Testis (tissue), 3 donors: Measurements from ENCODE around the gene GADD45GIP1. TPM values are rescaled to one million over a fixed set of nuclear protein-coding genes. Genes with fewer than 3 reads are reported as not detected.

Source experiments
- DNase-seq: peaks from one replicate; pipeline ENCODE4 v3.0.0-alpha.2; 2019
- H3K27ac ChIP-seq, 2 donors: fragments of 200-600 bp; sonication (generic); one replicate each; pipeline ENCODE4 v1.5.1; 2019
- H3K27me3 ChIP-seq: fragments of 200-600 bp; sonication (generic); one replicate; pipeline ENCODE4 v1.5.1; 2019
- H3K36me3 ChIP-seq: fragments of 200-600 bp; sonication (generic); one replicate; pipeline ENCODE4 v1.5.1; 2017; ENCODE audit warnings: low read depth; ENCODE audit errors: missing control alignments
- H3K4me1 ChIP-seq: fragments of 200-600 bp; sonication (generic); one replicate; pipeline ENCODE4 v1.5.1; 2019
- H3K4me3 ChIP-seq, 2 donors: fragments of 200-600 bp; sonication (generic); one replicate each; pipeline ENCODE4 v1.5.1; 2017 to 2019
- H3K9me3 ChIP-seq: fragments of 200-600 bp; sonication (generic); one replicate; pipeline ENCODE4 v1.5.1; 2017
- POLR2A ChIP-seq: fragments of 450-650 bp; IDR thresholded peaks from one replicate; pipeline ENCODE4 v1.6.1; 2017; ENCODE audit warnings: antibody characterized with exemption, mild to moderate bottlenecking, moderate library complexity
- WGBS, 2 donors: methylation state at CpG; one replicate each; pipeline ENCODE4 v1.1.5; 2018; 5-methylcytosine and 5-hydroxymethylcytosine counted together
- intact Hi-C: fragments of 100-400 bp; cut with DNase I; formaldehyde crosslinking; loops from one replicate; pipeline ENCODE4 v1.15.1; 2023; ENCODE audit warnings: low total_unique reads
- polyA plus RNA-seq: library from polyadenylated mRNA; stranded (reverse); fragments of 350-450 nt; fragmentation: Illumina TruSeq; extraction: RNeasy Lipid Tissue Mini Kit (QIAGEN cat#74804); gene quantifications from one replicate; pipeline ENCODE4 v1.2.3, GENCODE V29; 2014; ENCODE audit warnings: low read depth, low replicate concordance; ENCODE audit not compliant: insufficient read depth
- total RNA-seq, 2 donors: library from RNA; depleted of rRNA; stranded (reverse); fragments of >200 nt; gene quantifications; one replicate each; pipeline ENCODE4 v1.2.3, GENCODE V29; 2016
- TF ChIP-seq, protein P1 (sequence below), 3 experiments: fragments of 450-650 bp in 2 of 3; fragments of 200-600 bp in 1 of 3; sonication (generic) in 1 of 3; IDR thresholded peaks; one replicate each; pipeline ENCODE4 v1.5.1; 2016 to 2019; ENCODE audit warnings: antibody characterized with exemption in 3 of 3, mild to moderate bottlenecking in 2 of 3, moderate library complexity in 1 of 3

GADD45GIP1 gene
- total and polyA plus RNA-seq, 3 donors from 2014 or later = 21.6 to 39.8 (median 32.2) TPM

DNA sequence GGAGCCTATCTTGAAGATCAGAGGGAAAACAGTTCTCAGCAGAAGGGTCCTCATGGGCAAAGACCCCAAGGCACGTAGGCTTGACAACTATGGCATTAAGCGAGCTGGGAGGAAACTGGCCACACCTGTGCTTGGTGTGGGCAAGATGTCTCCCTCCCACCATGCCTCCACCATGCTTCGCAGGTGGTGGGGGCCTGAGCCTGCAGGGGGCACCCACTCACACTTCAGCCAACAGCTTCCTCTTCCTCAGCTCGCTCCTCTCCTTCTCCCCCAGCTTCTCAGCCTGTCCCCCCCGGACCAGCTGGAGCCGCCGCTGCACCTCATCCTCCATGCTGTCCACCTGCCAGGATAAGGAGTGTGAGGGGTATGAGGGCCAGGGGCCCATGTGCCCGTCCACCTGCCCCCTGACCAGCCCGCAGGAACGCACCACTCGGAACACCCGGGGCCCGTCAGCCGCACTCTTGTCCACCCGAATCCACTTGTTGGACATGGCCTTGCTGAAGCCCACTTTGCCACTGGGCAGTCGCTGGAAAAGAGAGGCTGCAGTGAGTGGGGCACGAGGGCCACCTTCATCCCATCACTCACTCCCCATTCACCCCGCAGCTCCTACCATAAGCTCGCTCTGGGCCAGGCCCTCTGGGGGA is 26.9 kb downstream of the GADD45GIP1 start:
- Histone ChIP-seq H3K9me3 (no peaks in the 10 kb centered on the region), H3K4me1 (peaks cover 7% of the 10 kb centered on the region), H3K36me3 (no peaks in the 10 kb centered on the region), H3K27me3 (no peaks in the 10 kb centered on the region), H3K27ac (no peak overlapping the region), H3K4me3 (no peak overlapping the region)
- WGBS, 2 donors = 94 to 96% methylated on average over 18 to 19 of the region's 19 CpGs
- TF ChIP-seq POLR2A = no peak
- TF ChIP-seq, protein P1, sequence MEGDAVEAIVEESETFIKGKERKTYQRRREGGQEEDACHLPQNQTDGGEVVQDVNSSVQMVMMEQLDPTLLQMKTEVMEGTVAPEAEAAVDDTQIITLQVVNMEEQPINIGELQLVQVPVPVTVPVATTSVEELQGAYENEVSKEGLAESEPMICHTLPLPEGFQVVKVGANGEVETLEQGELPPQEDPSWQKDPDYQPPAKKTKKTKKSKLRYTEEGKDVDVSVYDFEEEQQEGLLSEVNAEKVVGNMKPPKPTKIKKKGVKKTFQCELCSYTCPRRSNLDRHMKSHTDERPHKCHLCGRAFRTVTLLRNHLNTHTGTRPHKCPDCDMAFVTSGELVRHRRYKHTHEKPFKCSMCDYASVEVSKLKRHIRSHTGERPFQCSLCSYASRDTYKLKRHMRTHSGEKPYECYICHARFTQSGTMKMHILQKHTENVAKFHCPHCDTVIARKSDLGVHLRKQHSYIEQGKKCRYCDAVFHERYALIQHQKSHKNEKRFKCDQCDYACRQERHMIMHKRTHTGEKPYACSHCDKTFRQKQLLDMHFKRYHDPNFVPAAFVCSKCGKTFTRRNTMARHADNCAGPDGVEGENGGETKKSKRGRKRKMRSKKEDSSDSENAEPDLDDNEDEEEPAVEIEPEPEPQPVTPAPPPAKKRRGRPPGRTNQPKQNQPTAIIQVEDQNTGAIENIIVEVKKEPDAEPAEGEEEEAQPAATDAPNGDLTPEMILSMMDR (IDR thresholded peaks at IDR 0.05) = no peak
- intact Hi-C loops = no loop called here
- DNase-seq = no peak

DNA sequence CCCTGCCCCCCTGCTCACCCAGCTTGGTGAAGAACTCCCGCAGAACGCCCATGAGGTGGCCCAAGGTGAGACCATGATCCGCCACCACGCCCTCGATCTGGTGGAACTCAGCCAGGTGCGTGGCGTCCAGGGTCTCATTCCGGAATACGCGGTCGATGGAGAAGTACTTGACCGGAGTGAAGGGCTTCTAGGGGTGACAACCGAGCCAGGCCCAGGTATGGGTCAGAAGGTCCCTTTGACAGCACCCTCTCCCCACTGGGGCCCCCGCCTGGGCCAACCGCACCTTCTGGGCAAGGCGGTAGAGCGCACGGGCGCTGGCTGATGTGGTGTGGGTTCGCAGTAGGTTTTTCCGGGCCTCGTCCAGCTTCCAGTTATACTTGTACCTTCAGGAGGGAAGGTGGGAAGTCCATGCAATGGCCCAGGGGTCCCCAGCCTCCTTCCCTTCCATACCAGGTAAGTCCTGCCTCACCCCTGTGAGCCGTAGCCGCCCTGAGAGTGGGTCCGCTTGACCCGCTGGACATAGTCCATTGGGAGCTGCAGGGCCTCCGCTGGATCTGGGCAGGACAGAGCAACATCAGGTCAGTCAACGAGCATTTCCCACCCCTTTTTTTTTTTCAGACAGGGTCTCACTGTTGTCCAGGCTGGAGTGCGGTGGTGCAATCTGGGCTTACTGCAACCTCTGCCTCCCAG is 32.3 kb downstream of the GADD45GIP1 start:
- no peak for TF ChIP-seq POLR2A
- TF ChIP-seq, protein P1 (IDR thresholded peaks at IDR 0.05) = no peak
- Histone ChIP-seq H3K9me3 (no peaks in the 10 kb centered on the region), H3K36me3 (no peaks in the 10 kb centered on the region), H3K4me3 (no peak overlapping the region), H3K27me3 (no peaks in the 10 kb centered on the region), H3K27ac (no peak overlapping the region), H3K4me1 (no peaks in the 10 kb centered on the region)
- 89 to 96% methylated on average over 18 to 28 of the region's 29 CpGs for WGBS, 2 donors
- intact Hi-C loops = no loop called here
- DNase-seq = no peak

DNA sequence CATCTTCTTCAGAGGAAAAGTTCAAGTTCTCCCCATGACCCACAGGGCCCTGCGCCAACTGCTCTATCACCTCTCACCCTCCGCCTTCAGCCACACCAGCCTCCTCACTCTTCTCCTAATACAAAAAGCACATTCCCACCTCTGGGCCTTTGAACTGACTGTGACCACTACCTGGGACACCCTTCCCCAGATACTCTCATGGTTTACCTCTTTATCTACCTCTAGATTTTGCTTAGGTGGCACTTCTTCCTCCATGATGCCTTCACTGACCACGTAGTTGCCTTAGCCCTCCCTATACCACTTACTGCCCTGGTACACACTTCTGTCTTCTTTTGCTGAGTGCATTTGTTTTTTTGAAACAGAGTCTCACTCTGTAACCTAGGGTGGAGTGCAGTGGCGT is 34.1 kb downstream of the GADD45GIP1 start:
- intact Hi-C loops = no loop called here
- no peaks in the 10 kb centered on the region for H3K36me3 ChIP-seq
- TF ChIP-seq POLR2A = no peak
- TF ChIP-seq, protein P1 (IDR thresholded peaks at IDR 0.05) = no peak
- no peak overlapping the region for H3K4me3 ChIP-seq
- 95 to 96% methylated on average over 4 of the region's 4 CpGs for WGBS, 2 donors
- H3K27me3 ChIP-seq = no peaks in the 10 kb centered on the region
- no peak for DNase-seq
- no peak overlapping the region for H3K27ac ChIP-seq
- H3K4me1 ChIP-seq = peaks cover 4% of the 10 kb centered on the region
- H3K9me3 ChIP-seq = no peaks in the 10 kb centered on the region

DNA sequence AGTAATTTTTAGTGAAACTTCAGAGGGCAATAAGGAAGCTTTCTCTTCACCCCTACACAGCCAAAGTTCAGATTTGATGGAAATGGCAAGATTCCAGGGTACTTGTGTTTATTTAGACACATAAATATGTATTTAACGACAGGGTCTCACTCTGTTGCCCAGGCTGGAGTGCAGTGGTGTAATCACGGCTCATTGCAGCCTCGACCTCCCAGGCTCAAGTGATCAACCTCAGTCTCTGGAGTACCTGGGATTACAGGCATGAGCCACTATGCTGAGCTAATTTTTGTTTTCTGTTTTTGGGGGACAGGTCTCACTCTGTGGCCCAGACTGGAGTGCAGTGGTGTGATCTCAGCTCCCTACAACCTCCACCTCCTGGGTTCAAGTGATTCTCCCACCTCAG is 36.0 kb downstream of the GADD45GIP1 start:
- no peak overlapping the region for H3K27ac ChIP-seq
- no peaks in the 10 kb centered on the region for H3K36me3 ChIP-seq
- no peaks in the 10 kb centered on the region for H3K9me3 ChIP-seq
- H3K27me3 ChIP-seq = no peaks in the 10 kb centered on the region
- no peak overlapping the region for H3K4me3 ChIP-seq
- DNase-seq = no peak
- intact Hi-C loops = no loop called here
- 54 to 67% methylated on average over 3 of the region's 3 CpGs for WGBS, 2 donors
- TF ChIP-seq, protein P1 (IDR thresholded peaks at IDR 0.05) = no peak
- no peak for TF ChIP-seq POLR2A
- peaks cover 4% of the 10 kb centered on the region for H3K4me1 ChIP-seq
